PC-3 (cell line): ENCODE results near the gene CD80. TPM values are rescaled to one million over a fixed set of nuclear protein-coding genes. Genes with fewer than 3 reads are reported as not detected.

Experiments used
- ATAC-seq: fragments of 200-7000 bp; cut with Tn5 transposase; 2 replicates; pipeline ENCODE4 v1.9.1; 2020; ENCODE audit warnings: mild to moderate bottlenecking, moderate library complexity
- BruUV-seq: library from RNA; stranded (reverse); fragments of 400-500 nt; replicated peaks from 2 replicates; lab custom pipeline; 2021; lab: Mats Ljungman, UMichigan
- CTCF ChIA-PET: fragments of 300-600 bp; sonication (Branson Sonifier 250); formaldehyde crosslinking; loops from one replicate; lab custom pipeline; 2022; ENCODE audit warnings: antibody characterized with exemption; lab: Charles Lee
- POLR2A ChIA-PET: fragments of 300-600 bp; sonication (Branson Sonifier 250); formaldehyde crosslinking; loops from one replicate; lab custom pipeline; 2022; ENCODE audit warnings: antibody characterized with exemption; ENCODE audit not compliant: unreplicated experiment; lab: Charles Lee
- DNase-seq: peaks from one replicate; pipeline ENCODE4 v3.0.0-alpha.2; 2015
- H2AFZ ChIP-seq: fragments of 300-600 bp; sonication (generic); 2 replicates; pipeline ENCODE4 v1.6.0; 2016; ENCODE audit warnings: antibody characterized with exemption, low read length
- H3F3A ChIP-seq: fragments of 300-600 bp; sonication (generic); one replicate; pipeline ENCODE4 v1.6.0; 2017; ENCODE audit warnings: antibody characterized with exemption, low read length, control low read depth, mild to moderate bottlenecking; ENCODE audit not compliant: unreplicated experiment
- H3K27ac ChIP-seq: fragments of 300-600 bp; sonication (generic); 2 replicates; pipeline ENCODE4 v1.5.1; 2016; ENCODE audit warnings: mild to moderate bottlenecking, low read length
- H3K27me3 ChIP-seq: fragments of 300-600 bp; sonication (generic); 2 replicates; pipeline ENCODE4 v1.6.1; 2016; ENCODE audit warnings: low read length, mixed read lengths
- H3K36me3 ChIP-seq: fragments of 300-600 bp; sonication (generic); 2 replicates; pipeline ENCODE4 v1.6.1; 2016; ENCODE audit warnings: low read depth, mixed run types, low read length, mixed read lengths
- H3K4me1 ChIP-seq: fragments of 300-600 bp; sonication (generic); 2 replicates; pipeline ENCODE4 v1.5.1; 2016; ENCODE audit warnings: low read length; ENCODE audit not compliant: insufficient read depth
- H3K4me2 ChIP-seq: fragments of 300-600 bp; sonication (generic); 2 replicates; pipeline ENCODE4 v1.6.0; 2016; ENCODE audit warnings: low read length
- H3K4me3 ChIP-seq: fragments of 300-600 bp; sonication (generic); 2 replicates; pipeline ENCODE4 v1.5.1; 2016; ENCODE audit warnings: mild to moderate bottlenecking, low read length, mixed read lengths
- H3K79me2 ChIP-seq: fragments of 300-600 bp; sonication (generic); 2 replicates; pipeline ENCODE4 v1.6.1; 2017; ENCODE audit warnings: low read length, mixed read lengths
- H3K9ac ChIP-seq: fragments of 300-600 bp; sonication (generic); 2 replicates; pipeline ENCODE4 v1.6.0; 2016; ENCODE audit warnings: mild to moderate bottlenecking, low read length
- H3K9me2 ChIP-seq: fragments of 300-600 bp; sonication (generic); replicated peaks from 2 replicates; pipeline ENCODE4 v1.6.1; 2016; ENCODE audit warnings: mixed run types, low read length, mixed read lengths
- H3K9me3 ChIP-seq: fragments of 300-600 bp; sonication (generic); 2 replicates; pipeline ENCODE4 v1.6.1; 2016; ENCODE audit warnings: low read length, mixed read lengths
- H4K20me1 ChIP-seq: fragments of 300-600 bp; sonication (generic); 2 replicates; pipeline ENCODE4 v1.6.1; 2016; ENCODE audit warnings: low read length, mixed read lengths
- CTCF ChIP-seq: fragments of 300-600 bp; sonication (generic); conservative IDR thresholded peaks from 2 replicates; pipeline ENCODE4 v1.5.1; 2017; ENCODE audit warnings: antibody characterized with exemption, low read depth, mild to moderate bottlenecking, low read length
- EZH2 ChIP-seq: fragments of 300-600 bp; sonication (generic); IDR thresholded peaks from one replicate; pipeline ENCODE4 v1.6.1; 2017; ENCODE audit warnings: antibody characterized with exemption, mild to moderate bottlenecking, low read length; ENCODE audit not compliant: unreplicated experiment
- EZH2phosphoT487 ChIP-seq: fragments of 300-600 bp; sonication (generic); IDR thresholded peaks from 2 replicates; pipeline ENCODE4 v1.6.1; 2018; ENCODE audit warnings: mild to moderate bottlenecking, antibody characterized with exemption, low read length, borderline replicate concordance
- intact Hi-C: fragments of 100-400 bp; cut with micrococcal nuclease; formaldehyde crosslinking; loops from 2 replicates; pipeline ENCODE4 v1.9.0; 2023
- total RNA-seq: library from RNA; depleted of rRNA; stranded (reverse); fragments of >200 nt; gene quantifications from 2 replicates; pipeline ENCODE4 v1.2.3, GENCODE V29; 2014

Gene CD80
- total RNA-seq, 1 experiment from 2014 or later, result not detected

- Histone ChIP-seq H3K4me1 (no peaks in the 10 kb centered on the region), H3K79me2 (no peaks in the 10 kb centered on the region), H4K20me1 (no peaks in the 10 kb centered on the region), H2AFZ (no peak overlapping the region), H3K27me3 (no peaks in the 10 kb centered on the region), H3F3A (no peaks in the 10 kb centered on the region), H3K27ac (no peak overlapping the region), H3K9me3 (no peaks in the 10 kb centered on the region), H3K36me3 (no peaks in the 10 kb centered on the region), H3K9me2 (no peaks in the 10 kb centered on the region), H3K4me3 (no peak overlapping the region), H3K9ac (no peak overlapping the region), H3K4me2 (no peak overlapping the region)
- no peak for ATAC-seq
- CTCF ChIA-PET, result no interaction called here
- TF ChIP-seq CTCF (no peak), EZH2phosphoT487 (no peak), EZH2 (no peak)
- BruUV-seq, result no TSS peak
- DNase-seq, result no peak
- intact Hi-C loops, result no loop called here
- POLR2A ChIA-PET, result no interaction called here
Measured at GRCh38 chr3:119557192-119557876, 2.1 kb downstream of the CD80 start.

- Histone ChIP-seq H3K4me1 (no peaks in the 10 kb centered on the region), H3K27me3 (no peaks in the 10 kb centered on the region), H3K79me2 (no peaks in the 10 kb centered on the region), H3K36me3 (no peaks in the 10 kb centered on the region), H3K9ac (no peak overlapping the region), H3K4me3 (no peak overlapping the region), H3K9me2 (no peaks in the 10 kb centered on the region), H2AFZ (no peak overlapping the region), H3K27ac (no peak overlapping the region), H3K4me2 (no peak overlapping the region), H3F3A (no peaks in the 10 kb centered on the region), H3K9me3 (no peaks in the 10 kb centered on the region), H4K20me1 (no peaks in the 10 kb centered on the region)
- CTCF ChIA-PET, result no interaction called here
- intact Hi-C loops, result no loop called here
- POLR2A ChIA-PET, result interaction anchor here (0.6 kb wide), 1 partner anchor 51 kb away, joined by 3 read pairs; no protein-coding TSS in a partner anchor
- no peak for TF ChIP-seq EZH2
- no peak for TF ChIP-seq EZH2phosphoT487
- TF ChIP-seq CTCF, result no peak
- DNase-seq (no peak), ATAC-seq (no peak)
- no TSS peak for BruUV-seq
Measured at GRCh38 chr3:119555929-119556328, 3.5 kb downstream of the CD80 start.

- ChIA-PET CTCF (no interaction called here), POLR2A (no interaction called here)
- intact Hi-C loops, result no loop called here
Measured at GRCh38 chr3:119555309-119555735, 4.1 kb downstream of the CD80 start.

More at GRCh38 chr3:119555309-119555735, 4.1 kb downstream of the CD80 start:
- Histone ChIP-seq H3K27ac (no peak overlapping the region), H3K9me3 (no peaks in the 10 kb centered on the region), H3K9me2 (no peaks in the 10 kb centered on the region), H3K27me3 (no peaks in the 10 kb centered on the region), H3K4me2 (no peak overlapping the region), H3K9ac (no peak overlapping the region), H3K79me2 (no peaks in the 10 kb centered on the region), H4K20me1 (no peaks in the 10 kb centered on the region), H3F3A (no peaks in the 10 kb centered on the region), H3K4me3 (no peak overlapping the region), H2AFZ (no peak overlapping the region), H3K4me1 (no peaks in the 10 kb centered on the region), H3K36me3 (no peaks in the 10 kb centered on the region)
- no peak for DNase-seq
- no peak for ATAC-seq
- no TSS peak for BruUV-seq
- TF ChIP-seq EZH2phosphoT487, result no peak
